AG09309 (cell line): Measurements from ENCODE around the gene LRP3.

Experiments used
- DNase-seq: peaks from one replicate; pipeline ENCODE4 v3.0.0-alpha.2; 2010; ENCODE audit warnings: low read depth
- H3K4me3 ChIP-seq: 2 replicates; pipeline ENCODE4 v1.5.1; 2011; ENCODE audit warnings: mild to moderate bottlenecking, low read depth, low read length, moderate library complexity; ENCODE audit not compliant: control insufficient read depth
- CTCF ChIP-seq: IDR thresholded peaks from 2 replicates; pipeline ENCODE4 v1.5.1; 2011; ENCODE audit warnings: mild to moderate bottlenecking, low read depth, low read length, inconsistent platforms; ENCODE audit not compliant: insufficient read depth, control insufficient read depth; ENCODE audit errors: missing control alignments

Gene LRP3

DNA sequence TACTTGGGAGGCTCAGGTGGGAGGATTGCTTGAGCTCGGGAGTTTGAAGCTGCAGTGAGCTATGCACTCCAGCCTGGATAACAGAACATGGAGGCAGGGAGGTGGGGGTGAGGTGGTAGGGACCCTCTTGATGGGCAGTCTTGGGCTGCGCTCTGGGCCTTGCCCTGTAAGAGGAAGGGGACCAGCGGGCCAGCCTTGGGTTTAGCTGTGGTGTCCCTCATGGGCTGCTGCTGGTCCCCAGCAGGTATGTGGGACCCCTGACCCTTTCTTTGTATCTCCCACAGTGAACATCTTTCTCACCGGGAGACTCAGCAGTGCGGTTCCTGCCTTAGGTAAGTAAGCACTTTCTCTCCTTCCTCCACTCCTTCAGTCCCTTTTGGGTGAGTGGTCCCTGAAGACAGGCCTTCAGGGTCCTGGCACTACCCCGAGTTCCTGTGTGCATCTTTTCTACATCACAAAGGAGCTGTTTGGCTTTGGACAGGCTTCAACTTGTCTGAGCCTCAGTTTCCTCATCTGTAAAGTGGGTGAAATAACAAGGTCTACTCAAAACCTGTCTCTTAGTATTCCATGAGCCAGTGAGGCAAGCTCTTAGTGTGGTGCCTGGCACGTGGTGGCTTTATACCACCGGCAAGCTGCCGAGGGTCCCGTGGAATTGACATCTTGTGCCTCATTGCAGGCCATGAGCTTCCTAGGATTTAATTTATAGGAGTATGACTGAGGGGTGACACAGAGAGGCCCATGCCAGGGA lies 2.5 kb downstream of the LRP3 start:
- DNase-seq = no peak

GRCh38 chr19:33197591-33198000 lies 3.5 kb downstream of the LRP3 start:
- TF ChIP-seq CTCF = no peak
- no peak overlapping the region for H3K4me3 ChIP-seq
- no peak for DNase-seq

More for the DNA sequence above, 2.5 kb downstream of the LRP3 start:
- no peak for TF ChIP-seq CTCF
- no peak overlapping the region for H3K4me3 ChIP-seq

DNA sequence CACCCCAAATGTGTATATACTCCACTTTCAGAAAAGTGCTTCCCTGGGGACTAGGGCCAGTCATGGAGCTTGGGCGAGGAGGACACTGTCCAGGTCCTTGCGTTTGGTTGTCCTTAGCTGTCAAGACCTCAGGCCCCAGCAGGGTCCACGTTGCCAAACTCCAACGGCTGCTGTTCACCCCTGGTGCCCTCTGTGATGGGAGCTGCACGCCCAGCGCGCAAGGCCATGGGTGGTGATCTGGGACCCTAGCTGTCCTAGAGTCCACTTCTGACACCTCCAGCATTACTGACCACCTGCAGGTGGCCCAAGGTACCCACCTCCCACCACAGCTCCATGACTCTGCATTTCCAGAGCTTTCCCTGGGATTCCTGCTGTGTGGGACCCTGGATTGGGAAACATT lies 4.0 kb downstream of the LRP3 start:
- no peak for DNase-seq
- no peak for TF ChIP-seq CTCF
- H3K4me3 ChIP-seq = no peak overlapping the region

- DNase-seq = no peak
These were observed 5.5 kb downstream of the LRP3 start for GRCh38 chr19:33199441-33200265.

DNA sequence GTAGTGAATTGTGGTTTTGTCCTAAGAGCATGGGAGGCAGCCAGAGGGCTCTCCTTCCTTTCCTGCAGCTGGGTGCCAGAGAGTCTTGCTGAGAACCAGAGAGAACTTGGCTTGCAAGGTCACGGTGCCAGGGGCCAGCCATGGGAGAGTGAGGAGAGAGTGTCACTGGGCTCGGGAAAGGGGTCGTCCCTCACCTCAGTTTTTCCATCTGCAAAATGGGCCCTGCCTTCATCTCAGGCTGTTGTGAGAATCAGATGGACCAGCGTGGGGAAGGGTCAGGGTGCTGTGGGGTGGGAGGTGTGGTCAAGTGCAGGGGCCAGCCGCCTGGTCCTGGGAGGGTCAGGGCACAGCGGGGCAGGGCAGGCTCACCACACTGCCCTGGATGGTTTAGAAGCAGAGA lies 7.3 kb downstream of the LRP3 start:
- H3K4me3 ChIP-seq = no peak overlapping the region
- TF ChIP-seq CTCF = no peak
- no peak for DNase-seq

More at GRCh38 chr19:33199441-33200265, 5.5 kb downstream of the LRP3 start:
- no peak for TF ChIP-seq CTCF
- no peak overlapping the region for H3K4me3 ChIP-seq

DNA sequence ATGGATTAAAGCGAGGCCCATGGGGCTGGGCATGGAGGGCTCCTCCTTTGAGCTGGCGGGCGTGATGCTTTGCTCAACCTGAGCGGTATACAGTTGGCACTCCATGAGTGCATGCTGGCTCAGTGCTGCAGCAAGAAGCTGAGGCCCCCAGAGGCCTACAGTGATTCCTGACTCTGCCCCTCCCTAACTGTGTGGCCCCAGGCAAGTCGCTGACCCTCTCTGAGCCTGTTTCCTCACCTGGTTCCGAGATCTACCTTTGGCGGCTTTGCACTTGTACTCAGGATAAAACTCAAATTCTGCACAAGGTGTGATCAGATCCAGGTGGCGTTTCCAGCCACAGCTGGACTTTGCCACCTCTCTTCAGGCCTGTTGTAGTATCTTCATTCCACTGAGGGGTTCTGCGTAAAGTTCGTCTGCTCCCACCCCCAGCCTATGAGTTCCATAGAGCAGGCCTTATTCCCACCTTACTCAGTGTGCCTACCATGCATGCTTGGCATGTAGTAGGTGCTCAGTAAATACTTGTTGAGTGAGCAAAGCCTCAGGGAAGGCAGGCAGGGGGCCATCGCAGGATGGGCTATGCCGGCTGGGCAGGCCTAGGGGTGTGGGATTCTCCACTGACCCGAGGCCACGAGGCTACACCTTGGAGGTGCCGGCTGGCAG lies 7.9 kb downstream of the LRP3 start:
- TF ChIP-seq CTCF = no peak
- no peak for DNase-seq
- H3K4me3 ChIP-seq = no peak overlapping the region
